ENCODE measurements around the gene DHRS7B. TPM values are rescaled to one million over a fixed set of nuclear protein-coding genes. Genes with fewer than 3 reads are reported as not detected.

DHRS7B gene
- total and polyA plus RNA-seq, 8 donors: 7.3 to 30.4 (median 12.8) TPM

DNA sequence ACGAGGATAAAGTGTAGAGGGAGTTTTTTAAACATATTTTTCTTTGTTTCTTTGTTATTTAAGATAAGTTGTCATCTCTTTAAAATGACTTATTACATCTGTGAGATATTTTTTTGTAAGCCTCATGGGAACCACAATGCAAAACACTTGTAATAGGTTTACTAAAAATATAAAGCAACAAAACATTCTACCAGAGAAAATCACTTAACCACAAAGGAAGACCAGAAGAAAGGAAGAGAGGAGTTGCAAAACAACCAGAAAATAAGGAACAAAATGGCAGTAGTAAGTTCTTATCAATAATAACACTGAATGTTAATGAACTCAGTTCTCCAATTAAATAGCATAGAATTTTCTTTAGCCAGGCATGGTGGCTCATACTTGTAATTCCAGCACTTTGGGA lies 22.9 kb downstream of the DHRS7B start:
- ATAC-seq (no peak), FAIRE-seq (no peak)

DNA sequence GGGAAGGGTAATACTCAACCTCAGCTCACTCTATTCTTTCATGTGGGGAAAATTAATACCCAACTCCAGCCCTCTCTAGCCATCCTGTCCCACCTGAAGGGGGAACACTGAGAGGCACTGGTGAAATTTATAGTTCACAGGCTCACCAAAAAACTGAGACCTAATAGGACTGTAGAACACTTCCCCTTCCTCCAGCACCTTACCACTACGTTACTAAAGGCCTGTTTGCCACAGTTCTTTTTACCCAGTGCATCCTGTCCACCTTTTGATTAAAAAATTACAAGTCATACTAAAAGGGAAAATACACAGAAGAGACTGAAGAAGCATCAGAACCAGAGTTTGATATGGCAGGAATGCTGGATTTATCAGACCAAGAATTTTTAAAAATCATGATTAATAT lies 26.0 kb downstream of the DHRS7B start:
- H3K4me1 ChIP-seq: no peaks in the 10 kb centered on the region
- no peak for DNase-seq
- no peaks in the 10 kb centered on the region for H3K9me3 ChIP-seq
- TF ChIP-seq, protein P1, sequence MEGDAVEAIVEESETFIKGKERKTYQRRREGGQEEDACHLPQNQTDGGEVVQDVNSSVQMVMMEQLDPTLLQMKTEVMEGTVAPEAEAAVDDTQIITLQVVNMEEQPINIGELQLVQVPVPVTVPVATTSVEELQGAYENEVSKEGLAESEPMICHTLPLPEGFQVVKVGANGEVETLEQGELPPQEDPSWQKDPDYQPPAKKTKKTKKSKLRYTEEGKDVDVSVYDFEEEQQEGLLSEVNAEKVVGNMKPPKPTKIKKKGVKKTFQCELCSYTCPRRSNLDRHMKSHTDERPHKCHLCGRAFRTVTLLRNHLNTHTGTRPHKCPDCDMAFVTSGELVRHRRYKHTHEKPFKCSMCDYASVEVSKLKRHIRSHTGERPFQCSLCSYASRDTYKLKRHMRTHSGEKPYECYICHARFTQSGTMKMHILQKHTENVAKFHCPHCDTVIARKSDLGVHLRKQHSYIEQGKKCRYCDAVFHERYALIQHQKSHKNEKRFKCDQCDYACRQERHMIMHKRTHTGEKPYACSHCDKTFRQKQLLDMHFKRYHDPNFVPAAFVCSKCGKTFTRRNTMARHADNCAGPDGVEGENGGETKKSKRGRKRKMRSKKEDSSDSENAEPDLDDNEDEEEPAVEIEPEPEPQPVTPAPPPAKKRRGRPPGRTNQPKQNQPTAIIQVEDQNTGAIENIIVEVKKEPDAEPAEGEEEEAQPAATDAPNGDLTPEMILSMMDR (IDR thresholded peaks at IDR 0.05): no peak
- no peak overlapping the region for H3K4me3 ChIP-seq
- no peaks in the 10 kb centered on the region for H3K27me3 ChIP-seq
- H3K27ac ChIP-seq: no peak overlapping the region
- H3K36me3 ChIP-seq: no peaks in the 10 kb centered on the region
- no peak for FAIRE-seq
- 84 to 91% methylated on average over 1 of the region's 1 CpG for WGBS, 2 donors
- intact Hi-C loops (cut with DNase I): loop anchor here in 1 of 3 donors (10.0 kb wide), 1 partner anchor 58 kb away; no protein-coding TSS in a partner anchor
- ATAC-seq: no peak

More for the DNA sequence above, 22.9 kb downstream of the DHRS7B start:
- intact Hi-C loops (cut with DNase I): loop anchor here in 1 of 3 donors (10.0 kb wide), 1 partner anchor 55 kb away; no protein-coding TSS in a partner anchor
- no peak for DNase-seq
- no peaks in the 10 kb centered on the region for H3K27me3 ChIP-seq
- H3K27ac ChIP-seq: no peak overlapping the region
- TF ChIP-seq, protein P1 (IDR thresholded peaks at IDR 0.05): no peak
- no peaks in the 10 kb centered on the region for H3K9me3 ChIP-seq
- no peak overlapping the region for H3K4me3 ChIP-seq
- 87 to 100% methylated on average over 1 of the region's 1 CpG for WGBS, 2 donors
- H3K36me3 ChIP-seq: no peaks in the 10 kb centered on the region
- no peaks in the 10 kb centered on the region for H3K4me1 ChIP-seq

DNA sequence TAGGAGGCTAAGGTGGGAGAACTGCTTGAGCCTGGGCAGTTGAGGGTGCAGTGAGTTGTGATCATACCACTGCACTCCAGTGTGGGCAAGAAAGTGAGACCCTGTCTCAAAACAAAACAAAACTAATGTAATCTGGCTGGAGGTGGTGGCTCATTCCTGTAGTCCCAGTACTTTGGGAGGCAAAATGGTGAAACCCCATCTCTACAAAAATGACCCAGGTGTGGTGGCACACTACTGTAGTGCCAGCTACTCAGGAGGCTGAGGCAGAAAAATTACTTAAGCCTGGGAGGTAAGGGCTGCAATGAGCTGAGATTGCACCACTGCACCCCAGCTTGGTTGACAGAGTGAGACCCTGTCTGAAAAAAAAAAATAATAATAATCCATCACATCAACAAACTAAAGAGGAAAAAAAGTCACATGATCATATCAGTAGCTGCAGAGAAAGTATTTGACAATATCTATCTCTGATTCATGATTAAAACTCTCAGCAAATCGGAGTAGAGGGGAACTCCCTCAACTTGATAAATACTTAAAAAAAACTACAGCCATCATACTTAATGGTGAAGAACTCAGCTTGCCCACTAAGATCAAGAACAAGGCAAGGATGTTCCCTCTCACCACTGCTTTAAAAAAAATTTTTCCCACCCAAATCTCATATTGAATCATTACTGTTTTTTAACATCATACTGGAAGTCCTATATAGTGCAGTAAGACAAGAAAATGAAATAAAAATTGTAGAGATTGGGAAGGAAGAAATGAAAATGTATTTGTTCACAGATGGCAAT lies 31.0 kb downstream of the DHRS7B start:
- Histone ChIP-seq H3K9me3 (no peaks in the 10 kb centered on the region), H3K4me3 (no peak overlapping the region), H3K4me1 (peaks cover 0 to 16% (median 10%) of the 10 kb centered on the region in 3 donors), H3K27me3 (no peaks in the 10 kb centered on the region), H3K27ac (no peak overlapping the region), H3K36me3 (no peaks in the 10 kb centered on the region)
- no peak for FAIRE-seq
- DNase-seq: no peak
- WGBS, 2 donors: 78 to 88% methylated on average over 1 of the region's 1 CpG
- no peak for ATAC-seq
- intact Hi-C loops (cut with DNase I): loop anchor here in 1 of 3 donors (10.0 kb wide), 1 partner anchor 63 kb away; no protein-coding TSS in a partner anchor
- TF ChIP-seq, protein P1 (IDR thresholded peaks at IDR 0.05): no peak

DNA sequence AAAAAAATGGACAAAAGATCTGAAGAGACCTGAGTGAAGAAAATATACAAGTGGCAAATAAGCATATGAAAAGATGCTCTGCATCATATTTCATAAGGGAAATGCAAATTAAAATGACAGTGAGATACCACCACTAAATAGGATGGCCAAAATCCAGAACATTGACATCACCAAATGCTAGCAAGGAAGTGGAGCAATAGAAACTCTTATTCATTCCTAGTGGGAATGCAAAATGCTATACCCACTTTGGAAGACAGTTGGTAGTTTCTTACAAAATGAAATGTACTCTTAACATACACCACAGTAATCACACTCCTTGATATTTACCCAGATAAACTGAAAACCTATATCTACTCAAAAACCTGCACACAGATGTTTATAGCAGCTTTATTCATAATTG lies 33.6 kb downstream of the DHRS7B start:
- DNase-seq (no peak), ATAC-seq (no peak), FAIRE-seq (no peak)
- Histone ChIP-seq H3K4me1 (peaks cover 0 to 16% (median 10%) of the 10 kb centered on the region in 3 donors), H3K36me3 (no peaks in the 10 kb centered on the region), H3K4me3 (no peak overlapping the region), H3K27ac (peak overlapping the region in 1 of 4 donors; percentile 58), H3K9me3 (no peaks in the 10 kb centered on the region), H3K27me3 (no peaks in the 10 kb centered on the region)
- TF ChIP-seq, protein P1 (IDR thresholded peaks at IDR 0.05): no peak
- intact Hi-C loops (cut with DNase I): no loop called here

Data from pancreas (tissue), 10 donors.